Astrocyte (in vitro differentiated cells and primary cell): ENCODE measurements around the gene SV2C.

Source experiments
- EZH2 ChIP-seq: IDR thresholded peaks from 2 replicates; pipeline ENCODE4 v1.6.1; 2012; ENCODE audit warnings: mild to moderate bottlenecking, low read length, inconsistent platforms; ENCODE audit not compliant: insufficient read depth
- TF ChIP-seq, protein P1 (sequence below): IDR thresholded peaks from 2 replicates; pipeline ENCODE4 v1.5.1; 2011; ENCODE audit warnings: low read depth, mild to moderate bottlenecking, inconsistent platforms, low read length, moderate library complexity; ENCODE audit not compliant: insufficient read depth

- TF ChIP-seq, protein P1, sequence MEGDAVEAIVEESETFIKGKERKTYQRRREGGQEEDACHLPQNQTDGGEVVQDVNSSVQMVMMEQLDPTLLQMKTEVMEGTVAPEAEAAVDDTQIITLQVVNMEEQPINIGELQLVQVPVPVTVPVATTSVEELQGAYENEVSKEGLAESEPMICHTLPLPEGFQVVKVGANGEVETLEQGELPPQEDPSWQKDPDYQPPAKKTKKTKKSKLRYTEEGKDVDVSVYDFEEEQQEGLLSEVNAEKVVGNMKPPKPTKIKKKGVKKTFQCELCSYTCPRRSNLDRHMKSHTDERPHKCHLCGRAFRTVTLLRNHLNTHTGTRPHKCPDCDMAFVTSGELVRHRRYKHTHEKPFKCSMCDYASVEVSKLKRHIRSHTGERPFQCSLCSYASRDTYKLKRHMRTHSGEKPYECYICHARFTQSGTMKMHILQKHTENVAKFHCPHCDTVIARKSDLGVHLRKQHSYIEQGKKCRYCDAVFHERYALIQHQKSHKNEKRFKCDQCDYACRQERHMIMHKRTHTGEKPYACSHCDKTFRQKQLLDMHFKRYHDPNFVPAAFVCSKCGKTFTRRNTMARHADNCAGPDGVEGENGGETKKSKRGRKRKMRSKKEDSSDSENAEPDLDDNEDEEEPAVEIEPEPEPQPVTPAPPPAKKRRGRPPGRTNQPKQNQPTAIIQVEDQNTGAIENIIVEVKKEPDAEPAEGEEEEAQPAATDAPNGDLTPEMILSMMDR, result no peak
- no peak for TF ChIP-seq EZH2
Measured at GRCh38 chr5:76388791-76389512, 305.8 kb downstream of the SV2C start.
